ENCODE data around the gene CYB561D1. TPM values are rescaled to one million over a fixed set of nuclear protein-coding genes. Genes with fewer than 3 reads are reported as not detected.

CYB561D1 gene
- total and polyA plus RNA-seq, 9 of the 15 experiments (the other 6 are each of a cell fraction or from before 2014, with no cell fraction given), result 0.71 to 7.2 (median 3.5) TPM

DNA sequence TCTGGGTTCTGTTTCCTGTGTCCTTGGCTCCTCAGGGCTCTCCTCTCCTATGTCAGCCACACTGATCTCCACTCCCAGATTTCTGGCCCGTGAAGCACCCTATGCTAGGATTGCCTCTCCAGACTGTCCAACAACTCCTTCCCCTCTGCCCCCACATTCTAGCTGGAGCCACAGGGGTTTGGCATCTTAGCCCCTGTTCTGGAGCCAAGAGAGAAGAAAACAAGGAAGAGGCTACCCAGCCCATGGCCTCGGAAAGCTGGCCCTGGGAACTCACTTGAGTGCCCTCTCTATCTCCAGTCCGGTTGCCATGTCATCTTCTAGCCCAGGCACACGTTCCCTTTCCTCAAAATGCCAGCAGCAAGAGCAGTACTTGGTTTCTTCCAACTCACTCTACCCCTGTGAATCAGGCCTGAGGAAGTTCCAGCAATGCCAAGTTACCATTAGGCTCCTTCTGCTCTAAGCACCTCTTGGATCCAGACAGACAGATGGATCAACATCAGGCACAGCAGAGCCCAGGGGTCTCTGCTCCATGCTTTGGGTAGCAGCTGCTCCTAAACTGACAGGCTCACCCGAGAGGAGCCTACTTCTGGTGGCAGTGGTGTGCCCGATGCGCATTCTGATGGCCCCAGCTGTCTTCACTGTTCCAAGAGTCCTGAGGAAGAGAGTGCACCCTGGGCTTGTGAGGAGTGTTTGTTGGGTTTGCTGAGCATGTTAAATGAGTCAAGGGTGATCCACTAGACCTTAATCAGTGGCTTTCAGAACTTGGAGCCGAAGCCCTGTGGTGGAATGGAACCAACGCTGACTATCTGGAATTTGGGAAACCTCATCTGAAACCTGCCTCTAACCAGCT is 34.2 kb downstream of the CYB561D1 start:
- no peaks in the 10 kb centered on the region for H3K79me2 ChIP-seq (ENCODE audit: control insufficient read depth, insufficient read depth, low read length)
- WGBS (ENCODE audit: insufficient coverage, low coverage, missing lambda C conversion rate), result 22% methylated on average over 9 of the region's 9 CpGs
- DNase-seq (ENCODE audit: extremely low read depth in 1 of 4, low spot score in 3 of 4), result no peak
- ATAC-seq, result no peak
- H2AFZ ChIP-seq (ENCODE audit: low read depth, low read length), result no peak overlapping the region
- in situ Hi-C loops (cut with MboI), result no loop called here
- no peak overlapping the region for H3K27ac ChIP-seq (ENCODE audit: extremely low read depth, low read depth, low read length)
- no TSS peak for BruUV-seq (replicated peaks)
- no peaks in the 10 kb centered on the region for H4K20me1 ChIP-seq (replicated peaks; ENCODE audit: control insufficient read depth, insufficient read depth, low read length)
- CTCF ChIA-PET (ENCODE audit: low intra/inter-chr PET ratio), result no interaction called here
- no peak overlapping the region for H3K4me2 ChIP-seq (ENCODE audit: insufficient read depth, low read length)
- peaks cover 9 to 14% of the 10 kb centered on the region in 2 experiments; a peak in 4 of 5 replicates for H3K4me1 ChIP-seq (replicated peaks in 1 of 2; ENCODE audit: control insufficient read depth in 2 of 2, insufficient read depth in 2 of 2, low read length in 2 of 2)
- POLR2A ChIA-PET, result interaction anchor here (0.6 to 2.9 kb wide), 7 partner anchors 11 to 39 kb away, joined by 3 to 13 read pairs (median 4); partner anchors contain the start of genes AMIGO1 and GNAI3
- H3K9ac ChIP-seq (ENCODE audit: insufficient read depth in 1 of 2, low read depth in 2 of 2, low read length in 2 of 2), result no peak overlapping the region; a peak in 1 of 4 replicates
- no peaks in the 10 kb centered on the region for H3K36me3 ChIP-seq (ENCODE audit: control insufficient read depth, insufficient read depth, low read length)
- H3K9me3 ChIP-seq (replicated peaks; ENCODE audit: control insufficient read depth, insufficient read depth, low read depth, low read length), result no peaks in the 10 kb centered on the region
- intact Hi-C loops (cut with micrococcal nuclease), result no loop called here
- no peak for FAIRE-seq
- no peak overlapping the region for H3K4me3 ChIP-seq
- H3K9me1 ChIP-seq (ENCODE audit: control insufficient read depth, insufficient read depth, low read length), result no peaks in the 10 kb centered on the region
- H3K27me3 ChIP-seq (ENCODE audit: control insufficient read depth in 2 of 2, insufficient read depth in 2 of 2, low read length in 2 of 2), result peaks cover 17 to 27% of the 10 kb centered on the region in 2 experiments
- no peak for TF ChIP-seq ZNF324 (CRISPR knock-in tag; IDR thresholded peaks at IDR 0.05)
- TF ChIP-seq, protein P1, sequence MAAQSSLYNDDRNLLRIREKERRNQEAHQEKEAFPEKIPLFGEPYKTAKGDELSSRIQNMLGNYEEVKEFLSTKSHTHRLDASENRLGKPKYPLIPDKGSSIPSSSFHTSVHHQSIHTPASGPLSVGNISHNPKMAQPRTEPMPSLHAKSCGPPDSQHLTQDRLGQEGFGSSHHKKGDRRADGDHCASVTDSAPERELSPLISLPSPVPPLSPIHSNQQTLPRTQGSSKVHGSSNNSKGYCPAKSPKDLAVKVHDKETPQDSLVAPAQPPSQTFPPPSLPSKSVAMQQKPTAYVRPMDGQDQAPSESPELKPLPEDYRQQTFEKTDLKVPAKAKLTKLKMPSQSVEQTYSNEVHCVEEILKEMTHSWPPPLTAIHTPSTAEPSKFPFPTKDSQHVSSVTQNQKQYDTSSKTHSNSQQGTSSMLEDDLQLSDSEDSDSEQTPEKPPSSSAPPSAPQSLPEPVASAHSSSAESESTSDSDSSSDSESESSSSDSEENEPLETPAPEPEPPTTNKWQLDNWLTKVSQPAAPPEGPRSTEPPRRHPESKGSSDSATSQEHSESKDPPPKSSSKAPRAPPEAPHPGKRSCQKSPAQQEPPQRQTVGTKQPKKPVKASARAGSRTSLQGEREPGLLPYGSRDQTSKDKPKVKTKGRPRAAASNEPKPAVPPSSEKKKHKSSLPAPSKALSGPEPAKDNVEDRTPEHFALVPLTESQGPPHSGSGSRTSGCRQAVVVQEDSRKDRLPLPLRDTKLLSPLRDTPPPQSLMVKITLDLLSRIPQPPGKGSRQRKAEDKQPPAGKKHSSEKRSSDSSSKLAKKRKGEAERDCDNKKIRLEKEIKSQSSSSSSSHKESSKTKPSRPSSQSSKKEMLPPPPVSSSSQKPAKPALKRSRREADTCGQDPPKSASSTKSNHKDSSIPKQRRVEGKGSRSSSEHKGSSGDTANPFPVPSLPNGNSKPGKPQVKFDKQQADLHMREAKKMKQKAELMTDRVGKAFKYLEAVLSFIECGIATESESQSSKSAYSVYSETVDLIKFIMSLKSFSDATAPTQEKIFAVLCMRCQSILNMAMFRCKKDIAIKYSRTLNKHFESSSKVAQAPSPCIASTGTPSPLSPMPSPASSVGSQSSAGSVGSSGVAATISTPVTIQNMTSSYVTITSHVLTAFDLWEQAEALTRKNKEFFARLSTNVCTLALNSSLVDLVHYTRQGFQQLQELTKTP (IDR thresholded peaks at IDR 0.05; ENCODE audit: low read depth in 1 of 2, partially characterized antibody in 2 of 2), result no peak
- no peak for TF ChIP-seq THRAP3 (IDR thresholded peaks at IDR 0.05; ENCODE audit: borderline replicate concordance)
- no peak for TF ChIP-seq MEF2A (IDR thresholded peaks at IDR 0.05; ENCODE audit: control insufficient read depth, low read depth, low read length)
- TF ChIP-seq ESRRA (IDR thresholded peaks at IDR 0.05; ENCODE audit: borderline replicate concordance, low read depth), result no peak
- TF ChIP-seq ZBTB8A (IDR thresholded peaks at IDR 0.05; ENCODE audit: partially characterized antibody), result no peak
- TF ChIP-seq ZNF175 (CRISPR knock-in tag; IDR thresholded peaks at IDR 0.05; ENCODE audit: low read depth), result no peak
- no peak for TF ChIP-seq RBM39 (optimal IDR thresholded peaks at IDR 0.05; ENCODE audit: low read depth, low read length)
- no peak for TF ChIP-seq ILF3 (IDR thresholded peaks at IDR 0.05; ENCODE audit: borderline replicate concordance)
- TF ChIP-seq, protein P2, sequence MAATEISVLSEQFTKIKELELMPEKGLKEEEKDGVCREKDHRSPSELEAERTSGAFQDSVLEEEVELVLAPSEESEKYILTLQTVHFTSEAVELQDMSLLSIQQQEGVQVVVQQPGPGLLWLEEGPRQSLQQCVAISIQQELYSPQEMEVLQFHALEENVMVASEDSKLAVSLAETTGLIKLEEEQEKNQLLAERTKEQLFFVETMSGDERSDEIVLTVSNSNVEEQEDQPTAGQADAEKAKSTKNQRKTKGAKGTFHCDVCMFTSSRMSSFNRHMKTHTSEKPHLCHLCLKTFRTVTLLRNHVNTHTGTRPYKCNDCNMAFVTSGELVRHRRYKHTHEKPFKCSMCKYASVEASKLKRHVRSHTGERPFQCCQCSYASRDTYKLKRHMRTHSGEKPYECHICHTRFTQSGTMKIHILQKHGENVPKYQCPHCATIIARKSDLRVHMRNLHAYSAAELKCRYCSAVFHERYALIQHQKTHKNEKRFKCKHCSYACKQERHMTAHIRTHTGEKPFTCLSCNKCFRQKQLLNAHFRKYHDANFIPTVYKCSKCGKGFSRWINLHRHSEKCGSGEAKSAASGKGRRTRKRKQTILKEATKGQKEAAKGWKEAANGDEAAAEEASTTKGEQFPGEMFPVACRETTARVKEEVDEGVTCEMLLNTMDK (IDR thresholded peaks at IDR 0.05; ENCODE audit: borderline replicate concordance, insufficient read depth, low read depth, low read length, poor library complexity, severe bottlenecking), result no peak
- no peak for TF ChIP-seq CBX5 (IDR thresholded peaks at IDR 0.05; ENCODE audit: borderline replicate concordance, low read depth)
- no peak for TF ChIP-seq ZNF436 (CRISPR knock-in tag; IDR thresholded peaks at IDR 0.05)
- TF ChIP-seq, protein P3, sequence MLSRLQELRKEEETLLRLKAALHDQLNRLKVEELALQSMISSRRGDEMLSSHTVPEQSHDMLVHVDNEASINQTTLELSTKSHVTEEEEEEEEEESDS (CRISPR knock-in tag; IDR thresholded peaks at IDR 0.05), result no peak

All from K562 (cell line).